HEK293 (cell line): ENCODE results near the gene DDX51.

Source experiments
- CTCF ChIA-PET: fragments of 350-600 bp; formaldehyde crosslinking; extraction: SDS; loops from one replicate; lab custom pipeline; 2021; ENCODE audit warnings: antibody characterized with exemption; lab: Yijun Ruan, JAX
- POLR2A ChIA-PET: fragments of 300-600 bp; formaldehyde crosslinking; extraction: SDS; loops from one replicate; lab custom pipeline; 2020; ENCODE audit warnings: antibody characterized with exemption, inconsistent platforms; lab: Yijun Ruan, JAX
- H3K27ac ChIP-seq: fragments of 200-500 bp; sonication (Bioruptor generic); 2 replicates; pipeline ENCODE4 v1.5.1; 2014; ENCODE audit warnings: low read depth, low read length, control low read depth, inconsistent platforms; ENCODE audit errors: extremely low read depth
- H3K36me3 ChIP-seq, 2 experiments: fragments of 200-500 bp in 1 of 2; sonication (Bioruptor generic) in 1 of 2; 1 replicate in 1 of 2; 2 replicates in 1 of 2; pipeline ENCODE4 v1.5.1; 2014 to 2017; ENCODE audit warnings: inconsistent platforms in 2 of 2, low read length in 2 of 2; ENCODE audit not compliant: control insufficient read depth in 2 of 2, insufficient read depth in 1 of 2
- H3K4me1 ChIP-seq: fragments of 200-500 bp; sonication (Bioruptor generic); 2 replicates; pipeline ENCODE4 v1.5.1; 2014; ENCODE audit warnings: mild to moderate bottlenecking, low read length, inconsistent platforms; ENCODE audit not compliant: control insufficient read depth, insufficient read depth
- H3K4me3 ChIP-seq: 2 replicates; pipeline ENCODE4 v1.5.1; 2011; ENCODE audit warnings: low read depth, mild to moderate bottlenecking, control low read depth, low read length, moderate library complexity
- H3K9me3 ChIP-seq: fragments of 200-500 bp; sonication (Bioruptor generic); 2 replicates; pipeline ENCODE4 v1.5.1; 2014; ENCODE audit warnings: low read depth, low read length, inconsistent platforms; ENCODE audit not compliant: control insufficient read depth, insufficient read depth
- MEIS1 ChIP-seq: sonication (generic); formaldehyde crosslinking; IDR thresholded peaks from 2 replicates; pipeline ENCODE4 v1.8.1; 2022; ENCODE audit warnings: missing genetic modification reagents, mild to moderate bottlenecking, borderline replicate concordance
- YY1 ChIP-seq: fragments of 450-650 bp; formaldehyde crosslinking; IDR thresholded peaks from 2 replicates; pipeline ENCODE4 v1.5.1; 2018; ENCODE audit warnings: missing biosample characterization, missing genetic modification characterization
- ZBTB1 ChIP-seq: fragments of 450-650 bp; formaldehyde crosslinking; IDR thresholded peaks from 2 replicates; pipeline ENCODE4 v1.5.1; 2016; ENCODE audit warnings: missing biosample characterization, missing genetic modification characterization
- ZFP69B ChIP-seq: fragments of 450-650 bp; formaldehyde crosslinking; IDR thresholded peaks from 2 replicates; pipeline ENCODE4 v1.5.1; 2016; ENCODE audit warnings: missing biosample characterization, missing genetic modification characterization
- ZNF121 ChIP-seq: fragments of 450-650 bp; formaldehyde crosslinking; IDR thresholded peaks from 2 replicates; pipeline ENCODE4 v1.5.1; 2016; ENCODE audit warnings: missing biosample characterization, missing genetic modification characterization
- ZNF132 ChIP-seq: fragments of 450-650 bp; formaldehyde crosslinking; IDR thresholded peaks from 2 replicates; pipeline ENCODE4 v1.5.1; 2017; ENCODE audit warnings: missing biosample characterization, missing genetic modification characterization, borderline replicate concordance
- ZNF211 ChIP-seq: fragments of 450-650 bp; formaldehyde crosslinking; IDR thresholded peaks from 2 replicates; pipeline ENCODE4 v1.5.1; 2016; ENCODE audit warnings: low read depth, missing biosample characterization, missing genetic modification characterization
- ZNF302 ChIP-seq: fragments of 450-650 bp; formaldehyde crosslinking; IDR thresholded peaks from 2 replicates; pipeline ENCODE4 v1.5.1; 2016; ENCODE audit warnings: missing biosample characterization, missing genetic modification characterization, low read depth
- ZNF621 ChIP-seq: fragments of 450-650 bp; formaldehyde crosslinking; IDR thresholded peaks from 2 replicates; pipeline ENCODE4 v1.5.1; 2017; ENCODE audit warnings: missing biosample characterization, missing genetic modification characterization
- ZSCAN30 ChIP-seq: fragments of 450-650 bp; IDR thresholded peaks from 2 replicates; pipeline ENCODE4 v1.5.1; 2018; ENCODE audit warnings: missing biosample characterization, mild to moderate bottlenecking, missing genetic modification characterization, moderate library complexity
- TF ChIP-seq, protein P1 (sequence below): fragments of 450-650 bp; formaldehyde crosslinking; IDR thresholded peaks from 2 replicates; pipeline ENCODE4 v1.5.1; 2016; ENCODE audit warnings: missing biosample characterization, missing genetic modification characterization
- TF ChIP-seq, protein P2 (sequence below): fragments of 450-650 bp; formaldehyde crosslinking; IDR thresholded peaks from 2 replicates; pipeline ENCODE4 v1.5.1; 2016; ENCODE audit warnings: missing biosample characterization, missing genetic modification characterization, borderline replicate concordance
- TF ChIP-seq, protein P3 (sequence below): fragments of 450-650 bp; IDR thresholded peaks from 2 replicates; pipeline ENCODE4 v1.5.1; 2018; ENCODE audit warnings: missing biosample characterization, mild to moderate bottlenecking, missing genetic modification characterization
- TF ChIP-seq, protein P4 (sequence below): fragments of 450-650 bp; formaldehyde crosslinking; IDR thresholded peaks from 2 replicates; pipeline ENCODE4 v1.5.1; 2016; ENCODE audit warnings: missing biosample characterization, missing genetic modification characterization
- TF ChIP-seq, protein P5 (sequence below): fragments of 450-650 bp; formaldehyde crosslinking; IDR thresholded peaks from 2 replicates; pipeline ENCODE4 v1.5.1; 2016; ENCODE audit warnings: missing biosample characterization, missing genetic modification characterization
- TF ChIP-seq, protein P6 (sequence below): fragments of 450-650 bp; formaldehyde crosslinking; IDR thresholded peaks from 2 replicates; pipeline ENCODE4 v1.5.1; 2016; ENCODE audit warnings: missing biosample characterization, missing genetic modification characterization

The DDX51 gene, protein sequence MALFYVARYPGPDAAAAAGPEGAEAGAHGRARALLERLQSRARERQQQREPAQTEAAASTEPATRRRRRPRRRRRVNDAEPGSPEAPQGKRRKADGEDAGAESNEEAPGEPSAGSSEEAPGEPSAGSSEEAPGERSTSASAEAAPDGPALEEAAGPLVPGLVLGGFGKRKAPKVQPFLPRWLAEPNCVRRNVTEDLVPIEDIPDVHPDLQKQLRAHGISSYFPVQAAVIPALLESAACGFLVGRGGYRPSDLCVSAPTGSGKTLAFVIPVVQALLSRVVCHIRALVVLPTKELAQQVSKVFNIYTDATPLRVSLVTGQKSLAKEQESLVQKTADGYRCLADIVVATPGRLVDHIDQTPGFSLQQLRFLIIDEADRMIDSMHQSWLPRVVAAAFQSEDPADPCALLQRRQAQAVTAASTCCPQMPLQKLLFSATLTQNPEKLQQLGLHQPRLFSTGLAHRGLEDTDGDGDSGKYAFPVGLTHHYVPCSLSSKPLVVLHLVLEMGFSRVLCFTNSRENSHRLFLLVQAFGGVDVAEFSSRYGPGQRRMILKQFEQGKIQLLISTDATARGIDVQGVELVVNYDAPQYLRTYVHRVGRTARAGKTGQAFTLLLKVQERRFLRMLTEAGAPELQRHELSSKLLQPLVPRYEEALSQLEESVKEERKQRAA

DNA sequence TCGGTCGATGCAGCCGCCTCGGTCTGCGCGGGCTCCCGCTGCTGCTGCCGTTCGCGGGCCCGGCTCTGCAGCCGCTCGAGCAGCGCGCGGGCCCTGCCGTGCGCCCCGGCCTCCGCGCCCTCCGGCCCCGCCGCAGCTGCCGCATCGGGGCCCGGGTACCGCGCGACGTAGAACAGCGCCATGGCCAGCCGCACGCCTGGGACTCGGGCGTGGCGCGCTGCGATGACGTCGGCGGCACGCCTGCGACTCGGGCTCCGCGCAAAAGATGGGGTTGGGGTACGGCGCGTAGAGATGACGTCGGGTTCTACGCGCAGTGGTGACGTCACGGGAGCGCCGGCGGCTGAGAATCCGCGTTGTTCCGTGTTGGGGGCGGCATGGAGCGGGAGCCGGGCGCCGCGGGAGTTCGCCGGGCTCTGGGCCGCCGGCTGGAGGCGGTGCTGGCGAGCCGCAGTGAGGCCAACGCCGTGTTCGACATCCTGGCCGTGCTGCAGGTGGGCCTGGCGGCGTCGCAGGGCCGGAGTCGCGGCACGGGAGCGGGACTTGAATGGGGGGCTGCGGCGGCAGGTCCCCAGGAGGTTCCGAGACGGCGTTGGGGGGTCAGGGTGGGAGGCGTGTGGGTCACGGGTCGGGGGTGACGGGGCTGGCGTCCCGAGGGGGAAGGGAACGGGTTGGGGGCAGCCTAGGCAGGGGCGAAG lies at the start of gene DDX51, which contains the start of gene NOC4L:
DDX51 (minus strand) TSS at position 205 of the 695 bp plus-strand sequence; CDS start at position 182, 23 bp downstream.
NOC4L (plus strand) TSS at position 343 of the 695 bp plus-strand sequence; CDS start at position 375, 32 bp downstream.
- ChIA-PET CTCF (interaction anchor here (1.0 to 1.6 kb wide), 4 partner anchors 9 to 271 kb away, joined by 3 to 5 read pairs (median 4); no protein-coding TSS in a partner anchor), POLR2A (interaction anchor here (1.0 kb wide), 1 partner anchor 10 kb away, joined by 3 read pairs; no protein-coding TSS in a partner anchor)
- Histone ChIP-seq H3K27ac (peak within 1 kb of the TSS; percentile 61; the same call in 1 of the 2 replicates), H3K4me3 (peak within 1 kb of the TSS; percentile 92), H3K9me3 (no peaks in the 10 kb centered on the region), H3K4me1 (0 out of 2 replicates have a peak, but pooled peaks cover 3% of the 10 kb centered on the region), H3K36me3 (peaks cover 0 to 64% of the 10 kb centered on the region in 2 experiments; a peak in 1 of 3 replicates)
- TF ChIP-seq, protein P1, sequence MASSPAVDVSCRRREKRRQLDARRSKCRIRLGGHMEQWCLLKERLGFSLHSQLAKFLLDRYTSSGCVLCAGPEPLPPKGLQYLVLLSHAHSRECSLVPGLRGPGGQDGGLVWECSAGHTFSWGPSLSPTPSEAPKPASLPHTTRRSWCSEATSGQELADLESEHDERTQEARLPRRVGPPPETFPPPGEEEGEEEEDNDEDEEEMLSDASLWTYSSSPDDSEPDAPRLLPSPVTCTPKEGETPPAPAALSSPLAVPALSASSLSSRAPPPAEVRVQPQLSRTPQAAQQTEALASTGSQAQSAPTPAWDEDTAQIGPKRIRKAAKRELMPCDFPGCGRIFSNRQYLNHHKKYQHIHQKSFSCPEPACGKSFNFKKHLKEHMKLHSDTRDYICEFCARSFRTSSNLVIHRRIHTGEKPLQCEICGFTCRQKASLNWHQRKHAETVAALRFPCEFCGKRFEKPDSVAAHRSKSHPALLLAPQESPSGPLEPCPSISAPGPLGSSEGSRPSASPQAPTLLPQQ, result peak; percentile 76
- TF ChIP-seq, protein P2, sequence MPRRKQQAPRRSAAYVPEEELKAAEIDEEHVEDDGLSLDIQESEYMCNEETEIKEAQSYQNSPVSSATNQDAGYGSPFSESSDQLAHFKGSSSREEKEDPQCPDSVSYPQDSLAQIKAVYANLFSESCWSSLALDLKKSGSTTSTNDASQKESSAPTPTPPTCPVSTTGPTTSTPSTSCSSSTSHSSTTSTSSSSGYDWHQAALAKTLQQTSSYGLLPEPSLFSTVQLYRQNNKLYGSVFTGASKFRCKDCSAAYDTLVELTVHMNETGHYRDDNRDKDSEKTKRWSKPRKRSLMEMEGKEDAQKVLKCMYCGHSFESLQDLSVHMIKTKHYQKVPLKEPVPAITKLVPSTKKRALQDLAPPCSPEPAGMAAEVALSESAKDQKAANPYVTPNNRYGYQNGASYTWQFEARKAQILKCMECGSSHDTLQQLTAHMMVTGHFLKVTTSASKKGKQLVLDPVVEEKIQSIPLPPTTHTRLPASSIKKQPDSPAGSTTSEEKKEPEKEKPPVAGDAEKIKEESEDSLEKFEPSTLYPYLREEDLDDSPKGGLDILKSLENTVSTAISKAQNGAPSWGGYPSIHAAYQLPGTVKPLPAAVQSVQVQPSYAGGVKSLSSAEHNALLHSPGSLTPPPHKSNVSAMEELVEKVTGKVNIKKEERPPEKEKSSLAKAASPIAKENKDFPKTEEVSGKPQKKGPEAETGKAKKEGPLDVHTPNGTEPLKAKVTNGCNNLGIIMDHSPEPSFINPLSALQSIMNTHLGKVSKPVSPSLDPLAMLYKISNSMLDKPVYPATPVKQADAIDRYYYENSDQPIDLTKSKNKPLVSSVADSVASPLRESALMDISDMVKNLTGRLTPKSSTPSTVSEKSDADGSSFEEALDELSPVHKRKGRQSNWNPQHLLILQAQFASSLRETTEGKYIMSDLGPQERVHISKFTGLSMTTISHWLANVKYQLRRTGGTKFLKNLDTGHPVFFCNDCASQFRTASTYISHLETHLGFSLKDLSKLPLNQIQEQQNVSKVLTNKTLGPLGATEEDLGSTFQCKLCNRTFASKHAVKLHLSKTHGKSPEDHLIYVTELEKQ, result peak; percentile 55; the same call in 1 of the 2 replicates
- TF ChIP-seq ZBTB1 (peak; percentile 77; the same call in 1 of the 2 replicates), ZNF302 (tag by site-specific recombination) (no peak), ZNF132 (no peak), YY1 (tag by site-specific recombination) (peak; percentile 97), ZNF211 (tag by site-specific recombination) (no peak), ZSCAN30 (tag by site-specific recombination) (peak; percentile 89), MEIS1 (CRISPR knock-in tag) (no peak), ZNF121 (tag by site-specific recombination) (peak; percentile 30; the same call in 1 of the 2 replicates), ZNF621 (tag by site-specific recombination) (no peak), ZFP69B (peak; percentile 72)
- TF ChIP-seq, protein P3, sequence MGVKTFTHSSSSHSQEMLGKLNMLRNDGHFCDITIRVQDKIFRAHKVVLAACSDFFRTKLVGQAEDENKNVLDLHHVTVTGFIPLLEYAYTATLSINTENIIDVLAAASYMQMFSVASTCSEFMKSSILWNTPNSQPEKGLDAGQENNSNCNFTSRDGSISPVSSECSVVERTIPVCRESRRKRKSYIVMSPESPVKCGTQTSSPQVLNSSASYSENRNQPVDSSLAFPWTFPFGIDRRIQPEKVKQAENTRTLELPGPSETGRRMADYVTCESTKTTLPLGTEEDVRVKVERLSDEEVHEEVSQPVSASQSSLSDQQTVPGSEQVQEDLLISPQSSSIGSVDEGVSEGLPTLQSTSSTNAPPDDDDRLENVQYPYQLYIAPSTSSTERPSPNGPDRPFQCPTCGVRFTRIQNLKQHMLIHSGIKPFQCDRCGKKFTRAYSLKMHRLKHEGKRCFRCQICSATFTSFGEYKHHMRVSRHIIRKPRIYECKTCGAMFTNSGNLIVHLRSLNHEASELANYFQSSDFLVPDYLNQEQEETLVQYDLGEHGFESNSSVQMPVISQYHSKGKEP (tag by site-specific recombination), result peak; percentile 78
- TF ChIP-seq, protein P4, sequence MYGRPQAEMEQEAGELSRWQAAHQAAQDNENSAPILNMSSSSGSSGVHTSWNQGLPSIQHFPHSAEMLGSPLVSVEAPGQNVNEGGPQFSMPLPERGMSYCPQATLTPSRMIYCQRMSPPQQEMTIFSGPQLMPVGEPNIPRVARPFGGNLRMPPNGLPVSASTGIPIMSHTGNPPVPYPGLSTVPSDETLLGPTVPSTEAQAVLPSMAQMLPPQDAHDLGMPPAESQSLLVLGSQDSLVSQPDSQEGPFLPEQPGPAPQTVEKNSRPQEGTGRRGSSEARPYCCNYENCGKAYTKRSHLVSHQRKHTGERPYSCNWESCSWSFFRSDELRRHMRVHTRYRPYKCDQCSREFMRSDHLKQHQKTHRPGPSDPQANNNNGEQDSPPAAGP (tag by site-specific recombination), result peak; percentile 97
- TF ChIP-seq, protein P5, sequence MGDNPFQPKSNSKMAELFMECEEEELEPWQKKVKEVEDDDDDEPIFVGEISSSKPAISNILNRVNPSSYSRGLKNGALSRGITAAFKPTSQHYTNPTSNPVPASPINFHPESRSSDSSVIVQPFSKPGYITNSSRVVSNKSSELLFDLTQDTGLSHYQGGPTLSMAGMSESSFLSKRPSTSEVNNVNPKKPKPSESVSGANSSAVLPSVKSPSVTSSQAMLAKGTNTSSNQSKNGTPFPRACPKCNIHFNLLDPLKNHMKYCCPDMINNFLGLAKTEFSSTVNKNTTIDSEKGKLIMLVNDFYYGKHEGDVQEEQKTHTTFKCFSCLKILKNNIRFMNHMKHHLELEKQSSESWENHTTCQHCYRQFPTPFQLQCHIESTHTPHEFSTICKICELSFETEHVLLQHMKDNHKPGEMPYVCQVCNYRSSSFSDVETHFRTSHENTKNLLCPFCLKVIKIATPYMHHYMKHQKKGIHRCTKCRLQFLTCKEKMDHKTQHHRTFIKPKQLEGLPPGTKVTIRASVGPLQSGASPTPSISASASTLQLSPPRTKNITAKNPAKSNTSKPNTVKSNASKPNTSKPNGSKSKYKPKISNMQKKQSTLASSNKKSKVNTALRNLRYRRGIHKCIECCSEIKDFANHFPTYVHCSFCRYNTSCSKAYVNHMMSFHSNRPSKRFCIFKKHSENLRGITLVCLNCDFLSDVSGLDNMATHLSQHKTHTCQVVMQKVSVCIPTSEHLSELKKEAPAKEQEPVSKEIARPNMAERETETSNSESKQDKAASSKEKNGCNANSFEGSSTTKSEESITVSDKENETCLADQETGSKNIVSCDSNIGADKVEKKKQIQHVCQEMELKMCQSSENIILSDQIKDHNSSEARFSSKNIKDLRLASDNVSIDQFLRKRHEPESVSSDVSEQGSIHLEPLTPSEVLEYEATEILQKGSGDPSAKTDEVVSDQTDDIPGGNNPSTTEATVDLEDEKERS (tag by site-specific recombination), result 0 out of 2 replicates have a peak, but pooled peaks have one; percentile 32
- TF ChIP-seq, protein P6, sequence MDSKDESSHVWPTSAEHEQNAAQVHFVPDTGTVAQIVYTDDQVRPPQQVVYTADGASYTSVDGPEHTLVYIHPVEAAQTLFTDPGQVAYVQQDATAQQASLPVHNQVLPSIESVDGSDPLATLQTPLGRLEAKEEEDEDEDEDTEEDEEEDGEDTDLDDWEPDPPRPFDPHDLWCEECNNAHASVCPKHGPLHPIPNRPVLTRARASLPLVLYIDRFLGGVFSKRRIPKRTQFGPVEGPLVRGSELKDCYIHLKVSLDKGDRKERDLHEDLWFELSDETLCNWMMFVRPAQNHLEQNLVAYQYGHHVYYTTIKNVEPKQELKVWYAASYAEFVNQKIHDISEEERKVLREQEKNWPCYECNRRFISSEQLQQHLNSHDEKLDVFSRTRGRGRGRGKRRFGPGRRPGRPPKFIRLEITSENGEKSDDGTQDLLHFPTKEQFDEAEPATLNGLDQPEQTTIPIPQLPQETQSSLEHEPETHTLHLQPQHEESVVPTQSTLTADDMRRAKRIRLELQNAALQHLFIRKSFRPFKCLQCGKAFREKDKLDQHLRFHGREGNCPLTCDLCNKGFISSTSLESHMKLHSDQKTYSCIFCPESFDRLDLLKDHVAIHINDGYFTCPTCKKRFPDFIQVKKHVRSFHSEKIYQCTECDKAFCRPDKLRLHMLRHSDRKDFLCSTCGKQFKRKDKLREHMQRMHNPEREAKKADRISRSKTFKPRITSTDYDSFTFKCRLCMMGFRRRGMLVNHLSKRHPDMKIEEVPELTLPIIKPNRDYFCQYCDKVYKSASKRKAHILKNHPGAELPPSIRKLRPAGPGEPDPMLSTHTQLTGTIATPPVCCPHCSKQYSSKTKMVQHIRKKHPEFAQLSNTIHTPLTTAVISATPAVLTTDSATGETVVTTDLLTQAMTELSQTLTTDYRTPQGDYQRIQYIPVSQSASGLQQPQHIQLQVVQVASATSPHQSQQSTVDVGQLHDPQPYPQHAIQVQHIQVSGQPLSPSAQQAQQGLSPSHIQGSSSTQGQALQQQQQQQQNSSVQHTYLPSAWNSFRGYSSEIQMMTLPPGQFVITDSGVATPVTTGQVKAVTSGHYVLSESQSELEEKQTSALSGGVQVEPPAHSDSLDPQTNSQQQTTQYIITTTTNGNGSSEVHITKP (tag by site-specific recombination), result 0 out of 2 replicates have a peak, but pooled peaks have one; percentile 23
